GM04503 (cell line): Measurements from ENCODE around the gene TACC2.

Experiments
- DNase-seq: peaks from one replicate; pipeline ENCODE4 v3.0.0-alpha.2; 2012; ENCODE audit warnings: low read depth

Gene TACC2

GRCh38 chr10:122170802-122171201, 181.8 kb downstream of the TACC2 start:
- DNase-seq: no peak

GRCh38 chr10:122171302-122172075, 182.5 kb downstream of the TACC2 start:
- DNase-seq: no peak

- DNase-seq: no peak
Observed at GRCh38 chr10:122172361-122173008, 183.5 kb downstream of the TACC2 start.

GRCh38 chr10:122173337-122173736, 184.4 kb downstream of the TACC2 start:
- no peak for DNase-seq

GRCh38 chr10:122173766-122174435, 184.9 kb downstream of the TACC2 start:
- DNase-seq: no peak

- DNase-seq: no peak
Observed at GRCh38 chr10:122176232-122177213, 187.6 kb downstream of the TACC2 start.

- no peak for DNase-seq
Observed at GRCh38 chr10:122178655-122179054, 189.7 kb downstream of the TACC2 start.

- no peak for DNase-seq
Observed at GRCh38 chr10:122181041-122181732, 192.2 kb downstream of the TACC2 start.

DNA sequence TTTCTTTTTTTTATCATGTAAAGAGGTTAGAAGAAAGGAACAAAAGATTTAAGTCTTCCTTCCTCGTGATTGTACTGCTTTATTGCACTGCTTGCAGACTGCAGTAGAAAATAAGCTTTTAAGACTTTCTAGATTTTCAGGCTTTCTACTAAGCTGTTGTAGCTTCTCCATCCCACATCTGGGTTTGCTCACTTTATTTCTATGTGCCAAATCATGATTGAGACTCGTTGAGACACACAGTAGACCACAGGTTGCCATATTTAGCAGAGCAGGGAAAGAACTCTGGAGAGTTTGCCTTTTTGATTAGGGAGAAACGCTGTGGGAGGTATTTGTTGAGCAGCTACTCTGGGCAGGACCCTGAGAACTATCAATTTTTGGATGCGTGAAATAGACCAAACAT, 192.9 kb downstream of the TACC2 start:
- DNase-seq: peak; percentile 31

GRCh38 chr10:122182308-122182707, 193.3 kb downstream of the TACC2 start:
- no peak for DNase-seq

GRCh38 chr10:122184254-122184653, 195.3 kb downstream of the TACC2 start:
- no peak for DNase-seq

GRCh38 chr10:122185643-122186042, 196.7 kb downstream of the TACC2 start:
- no peak for DNase-seq

DNA sequence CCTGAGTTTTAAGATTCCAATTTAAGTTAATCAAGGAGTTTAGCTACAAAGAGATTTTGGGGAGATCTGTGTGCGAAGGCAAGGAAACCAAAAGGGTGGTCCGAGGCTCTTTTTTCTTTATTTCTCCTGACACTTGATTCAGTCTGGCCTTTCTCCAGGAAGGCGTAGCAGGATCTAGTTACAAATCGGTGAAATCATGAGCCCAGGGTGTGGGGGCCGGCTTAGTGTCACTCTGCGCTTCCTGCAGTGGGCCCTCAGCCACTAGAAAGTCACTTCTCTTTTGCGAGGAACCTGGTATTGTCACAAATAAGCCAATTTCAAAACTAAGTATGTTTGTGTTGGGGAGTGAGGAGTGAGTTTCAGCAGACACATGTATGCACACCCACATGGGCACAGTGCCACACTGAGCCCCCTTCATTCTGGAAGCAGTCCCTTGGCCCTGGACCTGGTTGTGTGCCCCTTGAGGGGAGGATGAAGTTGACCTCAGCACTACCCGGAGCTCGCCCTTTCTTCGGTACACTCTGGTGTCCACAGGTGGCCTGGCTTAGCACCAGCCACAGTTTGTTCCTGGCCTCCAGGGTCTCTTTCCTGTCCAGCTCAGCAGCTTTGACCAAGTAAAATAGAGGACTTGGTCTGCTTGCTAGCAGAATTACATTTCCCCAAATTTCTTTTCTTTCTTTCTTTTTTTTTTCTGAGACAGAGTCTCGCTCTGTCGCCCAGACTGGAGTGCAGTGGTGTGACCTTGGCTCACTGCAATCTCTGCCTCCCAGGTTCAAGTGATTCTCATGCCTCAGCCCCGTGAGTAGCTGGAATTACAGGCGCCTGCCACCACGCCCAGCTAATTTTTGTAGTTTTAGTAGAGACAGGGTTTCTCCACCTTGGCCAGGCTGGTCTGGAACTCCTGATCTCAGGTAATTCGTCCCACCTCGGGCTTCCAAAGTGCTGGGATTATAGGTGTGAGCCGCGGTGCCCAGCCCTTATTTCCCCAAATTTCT, 198.2 kb downstream of the TACC2 start:
- no peak for DNase-seq

DNA sequence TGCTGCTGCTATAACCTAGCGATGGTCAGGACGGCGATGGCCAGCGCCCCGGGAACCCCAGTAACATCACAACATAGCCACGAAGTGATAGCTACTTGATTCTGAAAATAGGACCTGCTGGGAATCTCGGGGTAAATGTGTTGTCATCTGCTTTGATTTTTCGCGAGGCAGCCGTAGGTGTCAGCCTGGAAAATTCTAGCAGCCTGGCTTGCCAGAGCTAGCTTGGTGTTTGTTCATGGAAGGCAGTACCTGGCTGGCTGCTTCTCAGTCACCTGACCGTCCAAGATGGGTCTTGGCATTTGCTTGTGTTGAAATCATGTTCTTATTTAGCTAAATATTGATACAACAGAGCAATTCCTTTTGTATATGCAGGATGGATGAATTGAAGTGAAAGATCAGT, 199.7 kb downstream of the TACC2 start:
- no peak for DNase-seq

DNA sequence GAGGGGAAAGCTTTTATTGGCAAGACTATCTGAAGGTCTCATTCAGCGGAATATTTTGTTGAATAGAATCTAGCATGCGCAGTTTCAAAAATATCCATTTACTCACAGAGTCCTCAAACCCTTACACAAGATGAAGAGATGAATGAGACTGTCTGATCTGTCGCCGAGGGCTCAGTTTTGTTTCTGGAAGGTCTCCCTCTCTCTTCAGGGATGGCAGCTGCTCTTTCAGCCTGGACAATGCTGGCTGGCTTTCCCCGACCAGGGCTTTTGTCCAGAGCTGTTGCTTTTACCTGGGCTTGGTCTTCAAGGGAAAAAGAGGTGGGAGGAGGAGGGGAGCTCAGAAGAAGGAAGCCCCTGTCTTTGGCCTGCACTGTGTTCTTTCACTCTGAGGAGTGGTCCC, 200.2 kb downstream of the TACC2 start:
- no peak for DNase-seq

- DNase-seq: no peak
Observed at GRCh38 chr10:122190176-122190943, 201.4 kb downstream of the TACC2 start.

- DNase-seq: no peak
Observed at GRCh38 chr10:122191936-122192541, 203.1 kb downstream of the TACC2 start.

GRCh38 chr10:122194251-122194650, 205.3 kb downstream of the TACC2 start:
- no peak for DNase-seq

DNA sequence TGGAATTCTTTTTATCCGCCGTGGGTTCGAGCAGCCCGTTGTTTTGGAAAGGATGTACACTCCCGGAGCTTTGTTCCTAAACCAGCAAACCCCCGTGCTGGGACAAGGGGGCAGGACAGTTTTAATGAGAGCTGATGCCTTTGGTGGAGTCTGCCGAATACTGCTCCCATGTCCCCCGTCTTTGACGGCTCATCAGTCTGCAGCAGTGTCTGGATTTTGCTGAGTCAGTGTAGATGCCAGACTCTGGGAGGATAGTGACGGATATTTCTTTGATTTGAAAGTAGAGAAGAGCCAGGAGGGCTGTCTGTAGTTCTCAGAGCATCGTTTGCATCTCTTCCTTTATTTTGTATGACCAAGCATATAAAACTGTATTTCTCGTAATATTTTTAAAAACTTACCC, 207.3 kb downstream of the TACC2 start:
- DNase-seq: no peak
